ENCODE results near the gene IGFBP5.

DNA sequence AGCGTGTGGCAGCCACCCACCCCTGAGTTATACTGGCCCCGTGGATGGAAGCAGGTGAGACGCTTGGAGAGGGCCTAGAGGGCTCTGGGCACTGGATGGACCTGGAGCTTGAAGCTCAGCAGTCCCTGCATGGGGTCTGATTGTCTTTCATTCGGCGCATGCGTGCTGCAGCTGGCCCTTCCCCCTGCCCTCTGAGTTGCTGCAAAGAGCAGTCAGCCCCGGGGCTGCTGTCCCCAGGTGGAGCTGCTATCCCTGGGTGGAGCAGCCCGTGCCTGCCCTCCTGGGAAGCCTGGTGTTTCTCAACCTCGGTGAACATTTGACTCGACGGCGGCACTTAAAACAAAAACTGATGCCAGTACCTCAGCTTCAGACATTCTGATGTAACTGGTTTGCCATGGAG, 29.6 kb downstream of the IGFBP5 start:
- TF ChIP-seq, protein P1, sequence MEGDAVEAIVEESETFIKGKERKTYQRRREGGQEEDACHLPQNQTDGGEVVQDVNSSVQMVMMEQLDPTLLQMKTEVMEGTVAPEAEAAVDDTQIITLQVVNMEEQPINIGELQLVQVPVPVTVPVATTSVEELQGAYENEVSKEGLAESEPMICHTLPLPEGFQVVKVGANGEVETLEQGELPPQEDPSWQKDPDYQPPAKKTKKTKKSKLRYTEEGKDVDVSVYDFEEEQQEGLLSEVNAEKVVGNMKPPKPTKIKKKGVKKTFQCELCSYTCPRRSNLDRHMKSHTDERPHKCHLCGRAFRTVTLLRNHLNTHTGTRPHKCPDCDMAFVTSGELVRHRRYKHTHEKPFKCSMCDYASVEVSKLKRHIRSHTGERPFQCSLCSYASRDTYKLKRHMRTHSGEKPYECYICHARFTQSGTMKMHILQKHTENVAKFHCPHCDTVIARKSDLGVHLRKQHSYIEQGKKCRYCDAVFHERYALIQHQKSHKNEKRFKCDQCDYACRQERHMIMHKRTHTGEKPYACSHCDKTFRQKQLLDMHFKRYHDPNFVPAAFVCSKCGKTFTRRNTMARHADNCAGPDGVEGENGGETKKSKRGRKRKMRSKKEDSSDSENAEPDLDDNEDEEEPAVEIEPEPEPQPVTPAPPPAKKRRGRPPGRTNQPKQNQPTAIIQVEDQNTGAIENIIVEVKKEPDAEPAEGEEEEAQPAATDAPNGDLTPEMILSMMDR (IDR thresholded peaks at IDR 0.05; ENCODE audit: poor library complexity, severe bottlenecking) = no peak
- TF ChIP-seq EZH2 (IDR thresholded peaks at IDR 0.05; ENCODE audit: borderline replicate concordance, insufficient read depth, low read length, poor library complexity, severe bottlenecking) (no peak), TAF1 (IDR thresholded peaks at IDR 0.05; ENCODE audit: low read depth) (no peak), POLR2AphosphoS5 (IDR thresholded peaks at IDR 0.05) (no peak), MXI1 (conservative IDR thresholded peaks at IDR 0.05; ENCODE audit: poor library complexity, severe bottlenecking) (no peak)
